ENCODE measurements around the gene MRPL18.

Gene MRPL18

GRCh38 chr6:159844737-159845645 is 54.7 kb downstream of the MRPL18 start:
- no peak for DNase-seq

All from NCI-H748 treated with DMSO at 0.1 percent for 48 hours (cell line).